OCI-LY7 (cell line): ENCODE data around the gene RTN4.

Source experiments
- EZH2phosphoT487 ChIP-seq: fragments of 200-600 bp; sonication (generic); IDR thresholded peaks from 2 replicates; pipeline ENCODE4 v1.6.1; 2018; ENCODE audit warnings: low read depth, borderline replicate concordance, mild to moderate bottlenecking, mixed run types, antibody characterized with exemption, low read length, moderate library complexity, mixed read lengths
- TF ChIP-seq, protein P1 (sequence below): fragments of 200-600 bp; sonication (generic); conservative IDR thresholded peaks from 2 replicates; pipeline ENCODE4 v1.5.1; 2014; ENCODE audit warnings: mild to moderate bottlenecking, antibody characterized with exemption, low read length, moderate library complexity, mixed read lengths

DNA sequence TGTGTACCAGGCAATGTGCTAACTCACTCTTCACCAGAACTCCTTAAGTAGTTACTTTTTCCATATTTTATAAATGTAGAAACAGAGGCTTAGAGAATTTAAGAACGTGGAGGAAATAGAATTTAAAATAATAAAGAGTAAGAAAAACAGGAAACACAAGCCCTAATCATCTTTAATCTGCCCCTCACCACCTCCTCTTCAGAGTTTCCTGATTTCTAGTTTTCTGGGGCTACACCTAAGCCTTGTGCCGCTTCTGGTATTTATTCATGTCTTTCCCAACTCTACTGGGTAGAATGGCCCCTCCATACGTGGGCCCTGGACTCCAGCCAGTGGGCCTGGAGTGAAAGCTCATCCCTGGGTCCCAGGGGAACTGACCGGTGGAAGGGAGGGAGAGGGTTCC is 85.4 kb downstream of the RTN4 start:
- TF ChIP-seq, protein P1, sequence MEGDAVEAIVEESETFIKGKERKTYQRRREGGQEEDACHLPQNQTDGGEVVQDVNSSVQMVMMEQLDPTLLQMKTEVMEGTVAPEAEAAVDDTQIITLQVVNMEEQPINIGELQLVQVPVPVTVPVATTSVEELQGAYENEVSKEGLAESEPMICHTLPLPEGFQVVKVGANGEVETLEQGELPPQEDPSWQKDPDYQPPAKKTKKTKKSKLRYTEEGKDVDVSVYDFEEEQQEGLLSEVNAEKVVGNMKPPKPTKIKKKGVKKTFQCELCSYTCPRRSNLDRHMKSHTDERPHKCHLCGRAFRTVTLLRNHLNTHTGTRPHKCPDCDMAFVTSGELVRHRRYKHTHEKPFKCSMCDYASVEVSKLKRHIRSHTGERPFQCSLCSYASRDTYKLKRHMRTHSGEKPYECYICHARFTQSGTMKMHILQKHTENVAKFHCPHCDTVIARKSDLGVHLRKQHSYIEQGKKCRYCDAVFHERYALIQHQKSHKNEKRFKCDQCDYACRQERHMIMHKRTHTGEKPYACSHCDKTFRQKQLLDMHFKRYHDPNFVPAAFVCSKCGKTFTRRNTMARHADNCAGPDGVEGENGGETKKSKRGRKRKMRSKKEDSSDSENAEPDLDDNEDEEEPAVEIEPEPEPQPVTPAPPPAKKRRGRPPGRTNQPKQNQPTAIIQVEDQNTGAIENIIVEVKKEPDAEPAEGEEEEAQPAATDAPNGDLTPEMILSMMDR = no peak
- TF ChIP-seq EZH2phosphoT487 = no peak
